HepG2 (cell line): ENCODE data around the gene CCDC82. TPM values are rescaled to one million over a fixed set of nuclear protein-coding genes. Genes with fewer than 3 reads are reported as not detected.

ENCODE experiments used
- ZNF34 ChIP-seq: sonication (generic); formaldehyde crosslinking; IDR thresholded peaks from 2 replicates; pipeline ENCODE4 v1.4.0; 2020; ENCODE audit warnings: mild to moderate bottlenecking, missing genetic modification reagents, borderline replicate concordance
- ZSCAN9 ChIP-seq: IDR thresholded peaks from 2 replicates; pipeline ENCODE4 v1.6.1; 2016; ENCODE audit warnings: borderline replicate concordance
- polyA plus RNA-seq, 8 experiments: library from polyadenylated mRNA; depleted of rRNA in 3 of 8; stranded (reverse) in 7 of 8; unstranded in 1 of 8; fragments of >200 nt; fragmentation: Illumina TruSeq in 4 of 8; extraction: Trizol in 4 of 8; gene quantifications; 2 replicates each; pipeline versions ENCODE4 v1.2.1 to v1.2.3, GENCODE V29; 2011 to 2016; ENCODE audit warnings: low read depth in 4 of 8, missing spikeins in 1 of 8, mixed read lengths in 1 of 8; ENCODE audit not compliant: insufficient read depth in 1 of 8
- total RNA-seq, 5 experiments: library from RNA; depleted of rRNA; stranded (reverse); fragments of >200 nt; fragmentation: Illumina TruSeq; extraction: Trizol; gene quantifications; 2 replicates each; pipeline ENCODE4 v1.2.3, GENCODE V29; 2016; ENCODE audit warnings: low read depth in 1 of 5
- TF ChIP-seq, protein P1 (sequence below): sonication (generic); formaldehyde crosslinking; IDR thresholded peaks from 2 replicates; pipeline ENCODE4 v1.4.0; 2020; ENCODE audit warnings: mild to moderate bottlenecking, missing genetic modification reagents
- TF ChIP-seq, protein P2 (sequence below): sonication (generic); formaldehyde crosslinking; IDR thresholded peaks from 2 replicates; pipeline ENCODE4 v1.5.0; 2020; ENCODE audit warnings: missing genetic modification reagents
- TF ChIP-seq, protein P3 (sequence below): IDR thresholded peaks from 2 replicates; pipeline ENCODE4 v1.4.0; 2020; ENCODE audit warnings: mild to moderate bottlenecking, missing genetic modification reagents
- TF ChIP-seq, protein P4 (sequence below): fragments of 450-650 bp; IDR thresholded peaks from 2 replicates; pipeline ENCODE4 v1.6.1; 2017; ENCODE audit warnings: mild to moderate bottlenecking
- TF ChIP-seq, protein P5 (sequence below): sonication (generic); formaldehyde crosslinking; conservative IDR thresholded peaks from 2 replicates; pipeline ENCODE4 v1.4.0; 2020; ENCODE audit warnings: mild to moderate bottlenecking, missing genetic modification reagents, moderate library complexity

CCDC82 gene
- total and polyA plus RNA-seq, 2 of the 13 experiments (the other 11 are each of a cell fraction or from before 2014, with no cell fraction given), result 19.7 to 25.7 TPM

DNA sequence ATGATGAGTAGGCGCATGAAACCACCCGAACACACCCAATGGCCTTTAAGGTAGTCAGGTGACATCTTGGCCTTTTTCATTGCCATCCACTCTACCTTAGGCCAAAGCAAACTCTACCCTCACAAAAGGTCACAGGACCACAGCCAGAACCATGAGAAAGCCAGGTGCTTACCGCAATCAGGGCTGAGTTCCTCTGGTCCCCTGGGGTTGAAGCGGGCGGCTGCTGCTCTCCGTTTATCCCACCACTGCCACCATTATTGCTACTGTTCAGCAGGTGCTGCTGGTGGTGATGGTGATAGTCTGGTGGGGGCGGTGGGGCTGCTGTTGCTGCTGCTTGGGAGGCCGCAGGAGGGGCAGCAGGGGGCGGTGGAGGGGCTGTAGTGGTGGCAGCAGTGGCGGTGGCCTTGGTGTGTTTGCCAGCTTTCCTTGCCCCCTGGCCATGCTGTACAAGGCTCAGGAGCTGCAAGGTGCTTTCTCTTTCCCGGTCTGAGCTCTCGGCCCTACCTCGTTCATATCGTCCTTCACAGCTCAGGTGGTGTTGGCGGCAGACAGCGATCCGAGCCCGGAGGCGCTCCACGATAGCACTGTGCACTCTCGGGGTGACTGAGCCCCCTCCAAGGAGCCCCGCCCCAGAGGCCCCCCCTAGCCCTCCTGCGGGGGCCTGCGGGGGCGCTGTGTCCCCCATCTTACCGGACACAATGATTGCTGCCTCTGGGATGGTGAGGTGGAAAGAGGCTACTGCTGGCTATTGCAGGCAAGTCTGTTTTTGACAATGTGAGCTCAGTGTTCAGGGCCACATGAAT lies 48.3 kb downstream of the CCDC82 start (continued):
- TF ChIP-seq, protein P1, sequence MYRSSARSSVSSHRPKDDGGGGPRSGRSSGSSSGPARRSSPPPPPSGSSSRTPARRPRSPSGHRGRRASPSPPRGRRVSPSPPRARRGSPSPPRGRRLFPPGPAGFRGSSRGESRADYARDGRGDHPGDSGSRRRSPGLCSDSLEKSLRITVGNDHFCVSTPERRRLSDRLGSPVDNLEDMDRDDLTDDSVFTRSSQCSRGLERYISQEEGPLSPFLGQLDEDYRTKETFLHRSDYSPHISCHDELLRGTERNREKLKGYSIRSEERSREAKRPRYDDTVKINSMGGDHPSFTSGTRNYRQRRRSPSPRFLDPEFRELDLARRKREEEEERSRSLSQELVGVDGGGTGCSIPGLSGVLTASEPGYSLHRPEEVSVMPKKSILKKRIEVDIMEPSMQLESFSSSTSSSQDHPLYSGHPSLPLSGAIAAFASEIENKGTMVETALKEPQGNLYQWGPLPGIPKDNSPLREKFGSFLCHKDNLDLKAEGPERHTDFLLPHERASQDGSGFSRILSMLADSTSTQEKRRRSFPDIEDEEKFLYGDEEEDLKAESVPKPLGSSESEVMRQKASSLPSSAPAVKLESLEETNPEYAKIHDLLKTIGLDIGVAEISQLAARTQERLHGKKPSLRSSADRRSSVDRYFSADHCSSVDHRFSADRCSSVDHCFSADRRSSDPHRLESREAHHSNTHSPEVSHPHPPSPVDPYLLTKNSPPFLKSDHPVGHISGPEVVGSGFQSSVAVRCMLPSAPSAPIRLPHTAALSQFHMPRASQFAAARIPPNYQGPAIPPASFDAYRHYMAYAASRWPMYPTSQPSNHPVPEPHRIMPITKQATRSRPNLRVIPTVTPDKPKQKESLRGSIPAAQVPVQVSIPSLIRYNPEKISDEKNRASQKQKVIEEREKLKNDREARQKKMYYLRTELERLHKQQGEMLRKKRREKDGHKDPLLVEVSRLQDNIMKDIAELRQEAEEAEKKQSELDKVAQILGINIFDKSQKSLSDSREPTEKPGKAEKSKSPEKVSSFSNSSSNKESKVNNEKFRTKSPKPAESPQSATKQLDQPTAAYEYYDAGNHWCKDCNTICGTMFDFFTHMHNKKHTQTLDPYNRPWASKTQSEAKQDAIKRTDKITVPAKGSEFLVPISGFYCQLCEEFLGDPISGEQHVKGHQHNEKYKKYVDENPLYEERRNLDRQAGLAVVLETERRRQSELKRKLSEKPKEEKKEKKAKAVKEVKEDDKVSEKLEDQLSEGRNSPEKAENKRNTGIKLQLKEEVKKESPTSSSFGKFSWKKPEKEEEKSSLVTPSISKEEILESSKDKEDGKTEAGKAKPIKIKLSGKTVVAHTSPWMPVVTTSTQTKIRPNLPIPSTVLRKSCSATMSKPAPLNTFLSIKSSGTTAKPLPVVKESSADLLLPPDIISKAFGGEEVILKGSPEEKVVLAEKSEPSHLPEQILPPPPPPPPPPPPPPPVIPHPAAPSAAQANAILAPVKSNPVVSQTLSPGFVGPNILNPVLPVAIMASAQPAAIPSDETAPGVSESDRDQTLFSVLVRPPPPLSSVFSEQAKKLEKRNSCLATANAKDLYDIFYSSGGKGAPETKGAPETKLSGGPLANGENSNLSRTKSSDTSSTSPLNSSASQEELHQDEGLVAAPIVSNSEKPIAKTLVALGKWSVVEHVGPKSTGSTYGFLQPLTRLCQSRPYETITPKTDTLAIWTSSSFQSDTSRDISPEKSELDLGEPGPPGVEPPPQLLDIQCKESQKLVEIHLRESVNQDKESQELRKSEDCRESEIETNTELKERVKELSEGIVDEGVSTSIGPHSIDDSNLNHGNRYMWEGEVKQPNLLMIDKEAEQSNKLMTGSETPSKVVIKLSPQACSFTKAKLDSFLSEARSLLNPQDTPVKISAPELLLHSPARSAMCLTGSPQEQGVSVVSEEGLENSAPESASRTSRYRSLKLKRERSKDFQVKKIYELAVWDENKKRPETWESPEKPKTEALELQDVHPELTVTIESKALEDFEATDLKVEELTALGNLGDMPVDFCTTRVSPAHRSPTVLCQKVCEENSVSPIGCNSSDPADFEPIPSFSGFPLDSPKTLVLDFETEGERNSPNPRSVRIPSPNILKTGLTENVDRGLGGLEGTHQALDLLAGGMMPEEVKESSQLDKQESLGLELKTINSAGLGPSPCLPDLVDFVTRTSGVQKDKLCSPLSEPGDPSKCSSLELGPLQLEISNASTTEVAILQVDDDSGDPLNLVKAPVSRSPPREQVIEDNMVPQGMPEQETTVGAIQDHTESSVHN (CRISPR knock-in tag), result no peak
- no peak for TF ChIP-seq ZNF34
- TF ChIP-seq, protein P2, sequence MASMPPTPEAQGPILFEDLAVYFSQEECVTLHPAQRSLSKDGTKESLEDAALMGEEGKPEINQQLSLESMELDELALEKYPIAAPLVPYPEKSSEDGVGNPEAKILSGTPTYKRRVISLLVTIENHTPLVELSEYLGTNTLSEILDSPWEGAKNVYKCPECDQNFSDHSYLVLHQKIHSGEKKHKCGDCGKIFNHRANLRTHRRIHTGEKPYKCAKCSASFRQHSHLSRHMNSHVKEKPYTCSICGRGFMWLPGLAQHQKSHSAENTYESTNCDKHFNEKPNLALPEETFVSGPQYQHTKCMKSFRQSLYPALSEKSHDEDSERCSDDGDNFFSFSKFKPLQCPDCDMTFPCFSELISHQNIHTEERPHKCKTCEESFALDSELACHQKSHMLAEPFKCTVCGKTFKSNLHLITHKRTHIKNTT (CRISPR knock-in tag), result no peak
- TF ChIP-seq, protein P3, sequence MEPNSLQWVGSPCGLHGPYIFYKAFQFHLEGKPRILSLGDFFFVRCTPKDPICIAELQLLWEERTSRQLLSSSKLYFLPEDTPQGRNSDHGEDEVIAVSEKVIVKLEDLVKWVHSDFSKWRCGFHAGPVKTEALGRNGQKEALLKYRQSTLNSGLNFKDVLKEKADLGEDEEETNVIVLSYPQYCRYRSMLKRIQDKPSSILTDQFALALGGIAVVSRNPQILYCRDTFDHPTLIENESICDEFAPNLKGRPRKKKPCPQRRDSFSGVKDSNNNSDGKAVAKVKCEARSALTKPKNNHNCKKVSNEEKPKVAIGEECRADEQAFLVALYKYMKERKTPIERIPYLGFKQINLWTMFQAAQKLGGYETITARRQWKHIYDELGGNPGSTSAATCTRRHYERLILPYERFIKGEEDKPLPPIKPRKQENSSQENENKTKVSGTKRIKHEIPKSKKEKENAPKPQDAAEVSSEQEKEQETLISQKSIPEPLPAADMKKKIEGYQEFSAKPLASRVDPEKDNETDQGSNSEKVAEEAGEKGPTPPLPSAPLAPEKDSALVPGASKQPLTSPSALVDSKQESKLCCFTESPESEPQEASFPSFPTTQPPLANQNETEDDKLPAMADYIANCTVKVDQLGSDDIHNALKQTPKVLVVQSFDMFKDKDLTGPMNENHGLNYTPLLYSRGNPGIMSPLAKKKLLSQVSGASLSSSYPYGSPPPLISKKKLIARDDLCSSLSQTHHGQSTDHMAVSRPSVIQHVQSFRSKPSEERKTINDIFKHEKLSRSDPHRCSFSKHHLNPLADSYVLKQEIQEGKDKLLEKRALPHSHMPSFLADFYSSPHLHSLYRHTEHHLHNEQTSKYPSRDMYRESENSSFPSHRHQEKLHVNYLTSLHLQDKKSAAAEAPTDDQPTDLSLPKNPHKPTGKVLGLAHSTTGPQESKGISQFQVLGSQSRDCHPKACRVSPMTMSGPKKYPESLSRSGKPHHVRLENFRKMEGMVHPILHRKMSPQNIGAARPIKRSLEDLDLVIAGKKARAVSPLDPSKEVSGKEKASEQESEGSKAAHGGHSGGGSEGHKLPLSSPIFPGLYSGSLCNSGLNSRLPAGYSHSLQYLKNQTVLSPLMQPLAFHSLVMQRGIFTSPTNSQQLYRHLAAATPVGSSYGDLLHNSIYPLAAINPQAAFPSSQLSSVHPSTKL (CRISPR knock-in tag), result no peak
- TF ChIP-seq, protein P4, sequence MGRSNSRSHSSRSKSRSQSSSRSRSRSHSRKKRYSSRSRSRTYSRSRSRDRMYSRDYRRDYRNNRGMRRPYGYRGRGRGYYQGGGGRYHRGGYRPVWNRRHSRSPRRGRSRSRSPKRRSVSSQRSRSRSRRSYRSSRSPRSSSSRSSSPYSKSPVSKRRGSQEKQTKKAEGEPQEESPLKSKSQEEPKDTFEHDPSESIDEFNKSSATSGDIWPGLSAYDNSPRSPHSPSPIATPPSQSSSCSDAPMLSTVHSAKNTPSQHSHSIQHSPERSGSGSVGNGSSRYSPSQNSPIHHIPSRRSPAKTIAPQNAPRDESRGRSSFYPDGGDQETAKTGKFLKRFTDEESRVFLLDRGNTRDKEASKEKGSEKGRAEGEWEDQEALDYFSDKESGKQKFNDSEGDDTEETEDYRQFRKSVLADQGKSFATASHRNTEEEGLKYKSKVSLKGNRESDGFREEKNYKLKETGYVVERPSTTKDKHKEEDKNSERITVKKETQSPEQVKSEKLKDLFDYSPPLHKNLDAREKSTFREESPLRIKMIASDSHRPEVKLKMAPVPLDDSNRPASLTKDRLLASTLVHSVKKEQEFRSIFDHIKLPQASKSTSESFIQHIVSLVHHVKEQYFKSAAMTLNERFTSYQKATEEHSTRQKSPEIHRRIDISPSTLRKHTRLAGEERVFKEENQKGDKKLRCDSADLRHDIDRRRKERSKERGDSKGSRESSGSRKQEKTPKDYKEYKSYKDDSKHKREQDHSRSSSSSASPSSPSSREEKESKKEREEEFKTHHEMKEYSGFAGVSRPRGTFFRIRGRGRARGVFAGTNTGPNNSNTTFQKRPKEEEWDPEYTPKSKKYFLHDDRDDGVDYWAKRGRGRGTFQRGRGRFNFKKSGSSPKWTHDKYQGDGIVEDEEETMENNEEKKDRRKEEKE, result no peak
- TF ChIP-seq, protein P5, sequence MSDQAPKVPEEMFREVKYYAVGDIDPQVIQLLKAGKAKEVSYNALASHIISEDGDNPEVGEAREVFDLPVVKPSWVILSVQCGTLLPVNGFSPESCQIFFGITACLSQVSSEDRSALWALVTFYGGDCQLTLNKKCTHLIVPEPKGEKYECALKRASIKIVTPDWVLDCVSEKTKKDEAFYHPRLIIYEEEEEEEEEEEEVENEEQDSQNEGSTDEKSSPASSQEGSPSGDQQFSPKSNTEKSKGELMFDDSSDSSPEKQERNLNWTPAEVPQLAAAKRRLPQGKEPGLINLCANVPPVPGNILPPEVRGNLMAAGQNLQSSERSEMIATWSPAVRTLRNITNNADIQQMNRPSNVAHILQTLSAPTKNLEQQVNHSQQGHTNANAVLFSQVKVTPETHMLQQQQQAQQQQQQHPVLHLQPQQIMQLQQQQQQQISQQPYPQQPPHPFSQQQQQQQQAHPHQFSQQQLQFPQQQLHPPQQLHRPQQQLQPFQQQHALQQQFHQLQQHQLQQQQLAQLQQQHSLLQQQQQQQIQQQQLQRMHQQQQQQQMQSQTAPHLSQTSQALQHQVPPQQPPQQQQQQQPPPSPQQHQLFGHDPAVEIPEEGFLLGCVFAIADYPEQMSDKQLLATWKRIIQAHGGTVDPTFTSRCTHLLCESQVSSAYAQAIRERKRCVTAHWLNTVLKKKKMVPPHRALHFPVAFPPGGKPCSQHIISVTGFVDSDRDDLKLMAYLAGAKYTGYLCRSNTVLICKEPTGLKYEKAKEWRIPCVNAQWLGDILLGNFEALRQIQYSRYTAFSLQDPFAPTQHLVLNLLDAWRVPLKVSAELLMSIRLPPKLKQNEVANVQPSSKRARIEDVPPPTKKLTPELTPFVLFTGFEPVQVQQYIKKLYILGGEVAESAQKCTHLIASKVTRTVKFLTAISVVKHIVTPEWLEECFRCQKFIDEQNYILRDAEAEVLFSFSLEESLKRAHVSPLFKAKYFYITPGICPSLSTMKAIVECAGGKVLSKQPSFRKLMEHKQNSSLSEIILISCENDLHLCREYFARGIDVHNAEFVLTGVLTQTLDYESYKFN, result 0 out of 2 replicates have a peak, but pooled peaks have one; percentile 24
- no peak for TF ChIP-seq ZSCAN9 (CRISPR knock-in tag)
